BE2C (cell line): ENCODE measurements around the gene ERCC6L.
"Not testable (repeated sequence)": the region's sequence is repeated elsewhere in the genome, so short reads cannot be mapped to it uniquely, and the experiment has no call there.

Experiments
- DNase-seq: peaks from one replicate; pipeline ENCODE4 v3.0.0-alpha.2; 2020
- H3K27me3 ChIP-seq: fragments of 250-450 bp; sonication (Bioruptor Pico); 2 replicates; pipeline ENCODE4 v1.5.1; 2020; ENCODE audit warnings: mild to moderate bottlenecking
- H3K36me3 ChIP-seq: fragments of 250-450 bp; sonication (Bioruptor Pico); 2 replicates; pipeline ENCODE4 v1.5.1; 2020; ENCODE audit warnings: mild to moderate bottlenecking
- H3K4me1 ChIP-seq: fragments of 250-450 bp; sonication (Bioruptor Pico); 2 replicates; pipeline ENCODE4 v1.5.1; 2020
- H3K4me3 ChIP-seq: 2 replicates; pipeline ENCODE4 v1.5.1; 2011; ENCODE audit warnings: low read depth, low read length
- H3K9me3 ChIP-seq: fragments of 250-450 bp; sonication (Bioruptor Pico); 2 replicates; pipeline ENCODE4 v1.5.1; 2020
- TF ChIP-seq, protein P1 (sequence below): IDR thresholded peaks from 2 replicates; pipeline ENCODE4 v1.5.1; 2012; ENCODE audit warnings: mild to moderate bottlenecking, low read depth, low read length

ERCC6L gene

DNA sequence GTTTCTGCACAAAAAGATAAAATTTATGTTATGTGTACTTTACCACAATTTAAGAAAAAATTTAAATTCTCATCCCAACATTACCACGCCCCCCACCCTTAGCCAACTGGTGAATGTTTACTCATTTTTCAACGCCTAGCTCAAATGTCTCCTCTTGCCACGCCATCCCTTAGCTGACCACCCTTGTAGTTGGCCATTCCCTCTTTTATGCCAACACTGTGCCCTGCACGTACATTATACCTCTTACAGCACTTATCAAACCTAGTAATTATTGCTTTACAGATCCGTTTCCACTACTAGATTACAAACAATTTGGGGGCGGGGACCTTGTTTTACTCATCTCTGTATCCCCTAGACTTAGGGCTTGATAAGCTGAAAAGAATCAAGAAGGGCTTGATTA lies 644 bp downstream of the ERCC6L start:
- Histone ChIP-seq H3K9me3 (no peaks in the 10 kb centered on the region), H3K4me1 (no peaks in the 10 kb centered on the region), H3K36me3 (no peaks in the 10 kb centered on the region), H3K4me3 (peak overlapping the region; percentile 77), H3K27me3 (no peaks in the 10 kb centered on the region)
- no peak for DNase-seq
- TF ChIP-seq, protein P1, sequence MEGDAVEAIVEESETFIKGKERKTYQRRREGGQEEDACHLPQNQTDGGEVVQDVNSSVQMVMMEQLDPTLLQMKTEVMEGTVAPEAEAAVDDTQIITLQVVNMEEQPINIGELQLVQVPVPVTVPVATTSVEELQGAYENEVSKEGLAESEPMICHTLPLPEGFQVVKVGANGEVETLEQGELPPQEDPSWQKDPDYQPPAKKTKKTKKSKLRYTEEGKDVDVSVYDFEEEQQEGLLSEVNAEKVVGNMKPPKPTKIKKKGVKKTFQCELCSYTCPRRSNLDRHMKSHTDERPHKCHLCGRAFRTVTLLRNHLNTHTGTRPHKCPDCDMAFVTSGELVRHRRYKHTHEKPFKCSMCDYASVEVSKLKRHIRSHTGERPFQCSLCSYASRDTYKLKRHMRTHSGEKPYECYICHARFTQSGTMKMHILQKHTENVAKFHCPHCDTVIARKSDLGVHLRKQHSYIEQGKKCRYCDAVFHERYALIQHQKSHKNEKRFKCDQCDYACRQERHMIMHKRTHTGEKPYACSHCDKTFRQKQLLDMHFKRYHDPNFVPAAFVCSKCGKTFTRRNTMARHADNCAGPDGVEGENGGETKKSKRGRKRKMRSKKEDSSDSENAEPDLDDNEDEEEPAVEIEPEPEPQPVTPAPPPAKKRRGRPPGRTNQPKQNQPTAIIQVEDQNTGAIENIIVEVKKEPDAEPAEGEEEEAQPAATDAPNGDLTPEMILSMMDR: no peak

DNA sequence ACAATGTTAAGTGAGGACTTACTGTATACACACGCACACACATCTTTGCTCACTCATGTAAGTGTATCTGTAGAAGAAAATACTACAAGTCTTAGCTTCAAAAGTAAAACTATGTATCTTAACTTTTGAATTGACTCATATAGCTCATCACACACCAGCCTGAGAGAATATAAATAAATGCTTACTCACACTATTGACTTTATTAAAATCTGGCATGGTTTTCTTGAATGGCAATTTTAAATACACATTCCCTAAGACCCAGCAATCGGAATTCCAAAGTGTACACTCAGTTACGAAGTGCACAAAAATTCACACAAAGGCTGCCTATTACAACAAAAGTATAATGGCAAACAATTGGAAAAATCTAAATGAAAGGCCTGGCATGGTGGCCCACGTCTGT lies 2.0 kb downstream of the ERCC6L start:
- Histone ChIP-seq H3K27me3 (no peaks in the 10 kb centered on the region), H3K4me3 (no peak overlapping the region), H3K36me3 (no peaks in the 10 kb centered on the region), H3K9me3 (no peaks in the 10 kb centered on the region), H3K4me1 (no peaks in the 10 kb centered on the region)
- TF ChIP-seq, protein P1: no peak
- no peak for DNase-seq

- H3K4me1 ChIP-seq: no peaks in the 10 kb centered on the region
- H3K27me3 ChIP-seq: no peaks in the 10 kb centered on the region
- TF ChIP-seq, protein P1: no peak
- H3K36me3 ChIP-seq: no peaks in the 10 kb centered on the region; the same call in 1 of the 2 replicates
- H3K4me3 ChIP-seq: no peak overlapping the region
- no peak for DNase-seq
- no peaks in the 10 kb centered on the region for H3K9me3 ChIP-seq
Observed at GRCh38 chrX:72230290-72230689, 8.5 kb downstream of the ERCC6L start.

DNA sequence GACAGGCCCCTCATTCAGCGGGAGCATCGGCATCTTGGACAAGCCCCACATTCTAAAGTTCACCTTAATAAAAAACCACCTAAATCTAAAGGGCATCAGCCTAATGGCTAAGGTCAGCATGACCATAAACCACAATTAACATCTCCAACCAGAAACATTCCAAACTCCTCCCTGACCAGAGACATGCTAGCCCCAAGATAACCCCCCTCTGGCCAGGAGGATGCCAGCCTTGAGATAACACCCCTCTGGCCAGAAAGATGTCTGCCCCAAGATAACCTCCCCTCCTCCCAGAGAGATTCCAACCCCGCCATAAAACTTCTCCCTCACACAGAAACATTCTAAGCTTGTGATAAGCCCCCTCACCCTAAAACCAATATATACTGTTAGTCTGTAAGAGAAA lies 18.5 kb downstream of the ERCC6L start:
- not testable (repeated sequence) for H3K4me3 ChIP-seq, DNase-seq, H3K27me3 ChIP-seq, H3K4me1 ChIP-seq, H3K9me3 ChIP-seq, H3K36me3 ChIP-seq

GRCh38 chrX:72216973-72217372 lies 21.9 kb downstream of the ERCC6L start:
- Histone ChIP-seq H3K4me1 (no peaks in the 10 kb centered on the region), H3K9me3 (no peaks in the 10 kb centered on the region)

GRCh38 chrX:72208126-72208800 lies 30.6 kb downstream of the ERCC6L start:
- no peak overlapping the region for H3K4me3 ChIP-seq
- no peaks in the 10 kb centered on the region for H3K9me3 ChIP-seq
- no peaks in the 10 kb centered on the region for H3K27me3 ChIP-seq
- TF ChIP-seq, protein P1: no peak
- no peaks in the 10 kb centered on the region for H3K4me1 ChIP-seq
- DNase-seq: no peak
- peaks cover 4% of the 10 kb centered on the region; the same call in 1 of the 2 replicates for H3K36me3 ChIP-seq

More at GRCh38 chrX:72216973-72217372, 21.9 kb downstream of the ERCC6L start:
- no peaks in the 10 kb centered on the region for H3K27me3 ChIP-seq
- H3K36me3 ChIP-seq: no peaks in the 10 kb centered on the region
- no peak overlapping the region for H3K4me3 ChIP-seq
- no peak for DNase-seq
- TF ChIP-seq, protein P1: no peak
